ENCODE results near the gene RASA3.

- TF ChIP-seq CTCF (IDR thresholded peaks at IDR 0.05 in 2 of 3, conservative IDR thresholded peaks at IDR 0.05 in 1 of 3; ENCODE audit: borderline replicate concordance in 1 of 3, insufficient read depth in 1 of 3, low read depth in 2 of 3, low read length in 2 of 3) (no peak), EZH2 (IDR thresholded peaks at IDR 0.05) (no peak), ZNF274 (IDR thresholded peaks at IDR 0.05; ENCODE audit: low read depth, low read length) (no peak), EZH2phosphoT487 (IDR thresholded peaks at IDR 0.05; ENCODE audit: borderline replicate concordance) (no peak), ZFX (IDR thresholded peaks at IDR 0.05) (no peak), POLR2A (IDR thresholded peaks at IDR 0.05; ENCODE audit: borderline replicate concordance, extremely low read depth, insufficient read depth, insufficient read length) (no peak), SP1 (IDR thresholded peaks at IDR 0.05; ENCODE audit: low read depth) (no peak), SIN3A (IDR thresholded peaks at IDR 0.05; ENCODE audit: low read depth) (no peak)
Observed at GRCh38 chr13:114095486-114095885, 36.9 kb downstream of the RASA3 start.

Data from HCT116 (cell line).